H1 (cell line): ENCODE data around the gene ACY1. TPM values are rescaled to one million over a fixed set of nuclear protein-coding genes. Genes with fewer than 3 reads are reported as not detected.

Experiments used
- CTCF ChIA-PET: fragments of 300-600 bp; sonication (Branson Sonifier 250); formaldehyde crosslinking; loops from one replicate; lab custom pipeline; 2021; ENCODE audit not compliant: partially characterized antibody; lab: Charles Lee
- POLR2A ChIA-PET: fragments of 300-600 bp; sonication (Branson Sonifier 250); formaldehyde crosslinking; loops from one replicate; lab custom pipeline; 2021; ENCODE audit warnings: inconsistent platforms; ENCODE audit not compliant: partially characterized antibody; lab: Charles Lee
- DNase-seq, 2 experiments: peaks; one replicate each; pipeline versions ENCODE4 v3.0.0 to v3.0.0-alpha.2; 2010 to 2022; ENCODE audit warnings: low spot score in 2 of 2, low read depth in 1 of 2, mixed read lengths in 1 of 2
- FAIRE-seq: peaks from 2 replicates; lab custom pipeline; 2011; peaks lifted over from hg19 to GRCh38; lab: Jason Lieb, UNC
- H2AFZ ChIP-seq: 2 replicates; pipeline ENCODE4 v1.8.1; 2012; ENCODE audit warnings: low read length, inconsistent platforms
- H2AK5ac ChIP-seq: 2 replicates; pipeline ENCODE4 v1.6.1; 2013; ENCODE audit warnings: low read depth, low read length
- H2BK120ac ChIP-seq: replicated peaks from 2 replicates; pipeline ENCODE3; 2013; ENCODE audit warnings: low read depth, low read length, inconsistent platforms
- H2BK12ac ChIP-seq: 2 replicates; pipeline ENCODE4 v1.6.1; 2013; ENCODE audit warnings: low read depth, low read length
- H2BK15ac ChIP-seq: 2 replicates; pipeline ENCODE4 v1.6.1; 2013; ENCODE audit warnings: low read length
- H2BK20ac ChIP-seq: 2 replicates; pipeline ENCODE4 v1.6.1; 2013; ENCODE audit warnings: low read length
- H2BK5ac ChIP-seq: 2 replicates; pipeline ENCODE4 v1.6.1; 2013; ENCODE audit warnings: low read depth, low read length
- H3K14ac ChIP-seq: 2 replicates; pipeline ENCODE4 v1.6.1; 2013; ENCODE audit warnings: inconsistent platforms; ENCODE audit not compliant: insufficient read length
- H3K18ac ChIP-seq: 2 replicates; pipeline ENCODE4 v1.6.1; 2013; ENCODE audit warnings: low read length; ENCODE audit errors: extremely low read depth
- H3K23ac ChIP-seq: 2 replicates; pipeline ENCODE4 v1.6.1; 2013; ENCODE audit warnings: inconsistent platforms; ENCODE audit not compliant: insufficient read length
- H3K23me2 ChIP-seq: 2 replicates; pipeline ENCODE4 v1.6.1; 2013; ENCODE audit warnings: low read depth, low read length
- H3K27ac ChIP-seq: 2 replicates; pipeline ENCODE4 v1.6.1; 2011; ENCODE audit warnings: low read depth, low read length, inconsistent platforms
- H3K27me3 ChIP-seq, 4 experiments: replicated peaks in 1 of 4; 1 replicate in 1 of 4; 2 replicates in 3 of 4; pipeline versions ENCODE4 v1.6.1 to v1.8.1; 2011 to 2013; ENCODE audit warnings: low read length in 3 of 4, mild to moderate bottlenecking in 3 of 4, inconsistent platforms in 2 of 4, mixed read lengths in 2 of 4, moderate library complexity in 1 of 4; ENCODE audit not compliant: control insufficient read depth in 3 of 4, insufficient read depth in 3 of 4; ENCODE audit errors: extremely low read depth in 1 of 4
- H3K36me3 ChIP-seq, 4 experiments: 2 replicates each; pipeline versions ENCODE4 v1.6.1 to v1.8.1; 2011 to 2013; ENCODE audit warnings: mild to moderate bottlenecking in 4 of 4, low read length in 3 of 4, moderate library complexity in 2 of 4, control low read depth in 1 of 4, inconsistent platforms in 1 of 4; ENCODE audit not compliant: insufficient read depth in 4 of 4, control insufficient read depth in 2 of 4
- H3K4ac ChIP-seq: replicated peaks from 2 replicates; pipeline ENCODE3; 2013; ENCODE audit warnings: low read length, low read depth, mixed read lengths, inconsistent platforms; ENCODE audit not compliant: insufficient read length
- H3K4me1 ChIP-seq, 4 experiments: replicated peaks in 1 of 4; 1 replicate in 1 of 4; 2 replicates in 3 of 4; pipeline versions ENCODE4 v1.6.1 to v1.8.1; 2011 to 2013; ENCODE audit warnings: low read length in 3 of 4, inconsistent platforms in 2 of 4, mixed read lengths in 1 of 4; ENCODE audit not compliant: insufficient read depth in 4 of 4, control insufficient read depth in 3 of 4
- H3K4me2 ChIP-seq, 2 experiments: 2 replicates each; pipeline versions ENCODE4 v1.6.1 to v1.8.1; 2011 to 2013; ENCODE audit warnings: low read depth in 2 of 2, low read length in 2 of 2, control low read depth in 1 of 2, inconsistent platforms in 1 of 2, mild to moderate bottlenecking in 1 of 2; ENCODE audit not compliant: insufficient read depth in 1 of 2
- H3K4me3 ChIP-seq, 4 experiments: fragments of 200-600, 300-600 bp in 1 of 4; sonication (generic), shearing (Covaris generic), sonication (Bioruptor Twin) in 1 of 4; 2 replicates each; pipeline versions ENCODE4 v1.5.1 to v1.8.1; 2011 to 2016; ENCODE audit warnings: low read length in 4 of 4, low read depth in 3 of 4, control low read depth in 2 of 4, inconsistent platforms in 2 of 4, mild to moderate bottlenecking in 2 of 4, mixed read lengths in 1 of 4, moderate library complexity in 1 of 4; ENCODE audit not compliant: insufficient read depth in 2 of 4; ENCODE audit errors: extremely low read depth in 1 of 4
- H3K56ac ChIP-seq: replicated peaks from 2 replicates; pipeline ENCODE3; 2013; ENCODE audit warnings: low read depth, mild to moderate bottlenecking, mixed read lengths, low read length, inconsistent platforms; ENCODE audit not compliant: insufficient read length
- H3K79me1 ChIP-seq: 2 replicates; pipeline ENCODE4 v1.6.1; 2013; ENCODE audit warnings: low read depth, low read length, control low read depth
- H3K79me2 ChIP-seq, 2 experiments: 2 replicates each; pipeline versions ENCODE4 v1.6.1 to v1.8.1; 2012 to 2013; ENCODE audit warnings: low read length in 2 of 2, mild to moderate bottlenecking in 2 of 2, inconsistent platforms in 1 of 2; ENCODE audit not compliant: insufficient read depth in 2 of 2, control insufficient read depth in 1 of 2
- H3K9ac ChIP-seq, 4 experiments: replicated peaks in 1 of 4; 1 replicate in 1 of 4; 2 replicates in 3 of 4; pipeline versions ENCODE4 v1.6.1 to v1.8.1; 2011 to 2013; ENCODE audit warnings: low read depth in 3 of 4, low read length in 3 of 4, control low read depth in 2 of 4, mild to moderate bottlenecking in 2 of 4, moderate library complexity in 2 of 4, inconsistent platforms in 1 of 4; ENCODE audit errors: extremely low read depth in 1 of 4
- H3K9me3 ChIP-seq, 2 experiments: 2 replicates each; pipeline versions ENCODE4 v1.6.1 to v1.8.1; 2012 to 2013; ENCODE audit warnings: mild to moderate bottlenecking in 2 of 2, moderate library complexity in 2 of 2, control low read depth in 1 of 2, inconsistent platforms in 1 of 2, low read depth in 1 of 2, low read length in 1 of 2, mixed read lengths in 1 of 2; ENCODE audit not compliant: insufficient read depth in 2 of 2
- H4K20me1 ChIP-seq, 2 experiments: replicated peaks in 1 of 2; 2 replicates each; pipeline versions ENCODE3 to v1.8.1; 2011 to 2013; ENCODE audit warnings: inconsistent platforms in 2 of 2, low read length in 2 of 2, mild to moderate bottlenecking in 1 of 2; ENCODE audit not compliant: insufficient read depth in 2 of 2, control insufficient read depth in 1 of 2
- H4K5ac ChIP-seq: 2 replicates; pipeline ENCODE4 v1.6.1; 2013; ENCODE audit warnings: low read length, low read depth, mixed read lengths, inconsistent platforms; ENCODE audit not compliant: insufficient read length
- H4K8ac ChIP-seq: 2 replicates; pipeline ENCODE4 v1.8.0; 2013; ENCODE audit warnings: mild to moderate bottlenecking, moderate library complexity, low read length, inconsistent platforms; ENCODE audit not compliant: insufficient read depth; ENCODE audit errors: extremely low read depth
- H4K91ac ChIP-seq: replicated peaks from 2 replicates; pipeline ENCODE3; 2013; ENCODE audit warnings: low read length, mixed read lengths, inconsistent platforms; ENCODE audit not compliant: insufficient read length
- ASH2L ChIP-seq: fragments of 200-600, 300-600 bp; sonication (generic); IDR thresholded peaks from one replicate; pipeline ENCODE4 v1.7.1; 2017; ENCODE audit warnings: low read length
- CHD1 ChIP-seq: IDR thresholded peaks from 2 replicates; pipeline ENCODE4 v1.6.1; 2012; ENCODE audit warnings: low read depth, low read length, improper control_type of control experiment
- GABPA ChIP-seq: IDR thresholded peaks from 2 replicates; pipeline ENCODE4 v1.6.1; 2011; ENCODE audit warnings: mild to moderate bottlenecking, low read length, moderate library complexity, borderline replicate concordance; ENCODE audit not compliant: insufficient read depth
- GTF2F1 ChIP-seq: IDR thresholded peaks from 2 replicates; pipeline ENCODE4 v1.6.1; 2012; ENCODE audit warnings: low read depth, low read length, improper control_type of control experiment, borderline replicate concordance
- PHF8 ChIP-seq: fragments of 200-600 bp; sonication (generic); conservative IDR thresholded peaks from 2 replicates; pipeline ENCODE4 v1.7.1; 2012; ENCODE audit warnings: low read depth, mild to moderate bottlenecking, inconsistent platforms, low read length, moderate library complexity
- POLR2A ChIP-seq, 2 experiments: IDR thresholded peaks; 1 replicate in 1 of 2; 2 replicates in 1 of 2; pipeline ENCODE4 v1.6.1; 2011; ENCODE audit warnings: low read depth in 2 of 2, low read length in 2 of 2, mild to moderate bottlenecking in 2 of 2; ENCODE audit errors: control extremely low read depth in 1 of 2
- POU5F1 ChIP-seq: IDR thresholded peaks from 2 replicates; pipeline ENCODE4 v1.6.1; 2011; ENCODE audit warnings: low read depth, mild to moderate bottlenecking, low read length, moderate library complexity
- SIX5 ChIP-seq: IDR thresholded peaks from 2 replicates; pipeline ENCODE4 v1.6.1; 2011; ENCODE audit warnings: mild to moderate bottlenecking, low read depth, low read length
- SP4 ChIP-seq: IDR thresholded peaks from 2 replicates; pipeline ENCODE4 v1.6.1; 2012; ENCODE audit warnings: low read length, inconsistent platforms
- SUZ12 ChIP-seq: fragments of 200-600 bp; sonication (generic); IDR thresholded peaks from 2 replicates; pipeline ENCODE4 v1.6.1; 2012; ENCODE audit warnings: mild to moderate bottlenecking, inconsistent platforms, low read length, moderate library complexity, mixed read lengths
- TBP ChIP-seq: IDR thresholded peaks from 2 replicates; pipeline ENCODE4 v1.6.1; 2011; ENCODE audit warnings: low read depth, low read length, improper control_type of control experiment
- TCF12 ChIP-seq: IDR thresholded peaks from 2 replicates; pipeline ENCODE4 v1.6.1; 2011; ENCODE audit warnings: low read depth, mild to moderate bottlenecking, low read length
- WGBS, 2 experiments: shearing (Covaris generic) in 1 of 2; methylation state at CpG; one replicate each; pipeline versions ENCODE4 v1.1.6 to v1.1.7; 2013 to 2015; ENCODE audit warnings: low lambda C conversion rate in 2 of 2, mixed read lengths in 2 of 2, inconsistent platforms in 1 of 2, low coverage in 1 of 2, missing lambda C conversion rate in 1 of 2; ENCODE audit not compliant: insufficient replicate concordance in 2 of 2, insufficient coverage in 1 of 2, insufficient read length in 1 of 2; ENCODE audit errors: extremely low coverage in 1 of 2, missing lambda C conversion rate in 1 of 2; 5-methylcytosine and 5-hydroxymethylcytosine counted together
- polyA plus RNA-seq, 7 experiments: library from polyadenylated mRNA; depleted of rRNA in 3 of 7; stranded (reverse) in 5 of 7; unstranded in 2 of 7; fragments of >200 nt in 5 of 7; fragments of 200-250 nt in 2 of 7; gene quantifications; 1 replicate in 5 of 7; 2 replicates in 1 of 7; 4 replicates in 1 of 7; pipeline versions ENCODE4 v1.2.1 to v1.2.3, GENCODE V29; 2011 to 2013; ENCODE audit warnings: missing spikeins in 2 of 7, mixed read lengths in 2 of 7
- total RNA-seq: library from RNA; stranded (reverse); fragmentation: NEBNext Ultra II Directional; extraction: Animal tissue kit (Norgen Biotek cat#: 25700); gene quantifications from 2 replicates; pipeline ENCODE4 v1.2.1, GENCODE V29; 2021

The ACY1 gene
- total and polyA plus RNA-seq, 2 of the 8 experiments (the other 6 are each of a cell fraction or from before 2014, with no cell fraction given), result 48.3 to 113 TPM

DNA sequence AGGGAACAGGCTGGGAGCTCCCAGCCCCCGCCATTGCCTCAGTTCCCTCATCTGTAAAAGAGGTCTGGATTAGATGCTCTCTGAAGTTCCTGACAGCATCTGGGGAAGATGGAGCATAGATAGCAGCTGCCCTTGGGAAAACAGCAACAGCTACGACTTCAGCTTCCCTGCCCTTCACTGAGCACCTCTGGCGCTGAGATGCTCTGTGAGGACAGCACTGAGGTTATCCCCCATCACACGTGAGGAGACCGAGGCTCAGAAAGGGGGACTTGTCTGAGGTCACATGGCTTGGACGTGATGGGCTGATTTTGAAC is 23.4 kb downstream of the ACY1 start:
- Histone ChIP-seq H3K27me3 (no peaks in the 10 kb centered on the region; a peak in 3 of 7 replicates), H4K91ac (peak overlapping the region; percentile 88), H2BK120ac (no peak overlapping the region), H2BK20ac (0 out of 2 replicates have a peak overlapping the region, but pooled peaks have one; percentile 13), H3K18ac (peak overlapping the region; percentile 71), H3K14ac (no peak overlapping the region), H3K9me3 (no peaks in the 10 kb centered on the region), H3K79me2 (no peaks in the 10 kb centered on the region), H3K4me3 (no peak overlapping the region), H3K9ac (0 out of 7 replicates have a peak overlapping the region, but pooled peaks of 1 of the 4 experiments have one; percentile 28), H3K27ac (no peak overlapping the region), H3K4me2 (peak overlapping the region in 1 of 2 experiments; percentile 73; a peak in 2 of 4 replicates), H4K5ac (no peak overlapping the region), H2BK12ac (peak overlapping the region; percentile 52; the same call in 1 of the 2 replicates), H2BK5ac (0 out of 2 replicates have a peak overlapping the region, but pooled peaks have one; percentile 50), H2AFZ (no peak overlapping the region), H3K36me3 (no peaks in the 10 kb centered on the region), H4K8ac (no peak overlapping the region), H3K56ac (no peak overlapping the region), H3K4me1 (peaks cover 8 to 46% (median 33%) of the 10 kb centered on the region in 4 experiments), H3K79me1 (no peaks in the 10 kb centered on the region), H3K4ac (peak overlapping the region; percentile 27), H3K23ac (no peak overlapping the region), H2BK15ac (peak overlapping the region; percentile 33; the same call in 1 of the 2 replicates), H3K23me2 (peaks cover 7% of the 10 kb centered on the region; the same call in 1 of the 2 replicates), H4K20me1 (peaks cover 0 to 1% of the 10 kb centered on the region in 2 experiments), H2AK5ac (peak overlapping the region; percentile 49; the same call in 1 of the 2 replicates)
- 88% methylated on average over 6 of the region's 6 CpGs; no CpG with 5 or more reads in 1 of the 2 experiments for WGBS, 2 experiments
- CTCF ChIA-PET, result interaction anchor here (0.8 to 24.7 kb wide), 11 partner anchors 10 to 225 kb away, joined by 3 to 984 read pairs (median 4); partner anchors contain the start of genes ABHD14B and DUSP7
- DNase-seq, result no peak
- POLR2A ChIA-PET, result interaction anchor here (7.2 kb wide), 1 partner anchor 14 kb away, joined by 95 read pairs; the partner anchor contains the start of gene RPL29
- TF ChIP-seq SIX5, result no peak
- no peak for TF ChIP-seq GABPA
- no peak for TF ChIP-seq TBP
- TF ChIP-seq CHD1, result no peak
- no peak for TF ChIP-seq TCF12
- no peak for TF ChIP-seq POLR2A (IDR thresholded peaks at IDR 0.05; ENCODE audit: control extremely low read depth in 1 of 2, low read depth in 2 of 2, low read length in 2 of 2)
- no peak for TF ChIP-seq SUZ12
- TF ChIP-seq GTF2F1, result no peak
- TF ChIP-seq ASH2L, result no peak
- no peak for TF ChIP-seq PHF8
- TF ChIP-seq SP4, result no peak
- TF ChIP-seq POU5F1, result no peak
- FAIRE-seq, result no peak
